ENCODE measurements around the gene TYK2.

Gene TYK2

DNA sequence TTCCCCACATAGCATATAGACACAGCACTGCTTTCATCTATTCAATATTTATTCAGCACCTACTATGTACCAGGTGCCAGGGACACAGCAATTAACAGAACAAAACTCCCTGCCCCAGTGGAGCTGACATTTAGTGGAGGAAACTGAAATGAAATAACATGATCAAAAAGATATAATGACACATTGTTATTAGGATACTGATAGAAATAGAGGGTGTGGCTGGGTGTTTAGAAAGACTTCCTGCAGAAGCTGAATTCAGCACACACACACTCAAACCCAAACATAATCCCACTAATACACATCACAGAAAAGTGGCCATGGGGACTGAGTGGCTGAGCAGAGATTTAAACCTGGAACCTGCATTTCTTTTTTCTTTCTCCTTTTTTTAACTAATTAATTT, 26.7 kb upstream of the TYK2 start:
- 0 out of 2 replicates have a peak, but pooled peaks cover under 1% of the 10 kb centered on the region for H3K4me1 ChIP-seq (ENCODE audit: control insufficient read depth, insufficient read depth, low read length)
- no peaks in the 10 kb centered on the region for H3K36me3 ChIP-seq (ENCODE audit: control insufficient read depth in 2 of 2, insufficient read depth in 1 of 2, low read length in 2 of 2)
- no peaks in the 10 kb centered on the region for H3K9me3 ChIP-seq (ENCODE audit: control insufficient read depth, insufficient read depth, low read depth, low read length)
- CTCF ChIA-PET, result interaction anchor here (0.6 to 10.5 kb wide), 5 partner anchors 9 to 476 kb away, joined by 3 to 193 read pairs (median 3); partner anchors contain the start of gene PDE4A
- H3K4me3 ChIP-seq (ENCODE audit: low read depth, low read length), result no peak overlapping the region
- TF ChIP-seq, protein P1, sequence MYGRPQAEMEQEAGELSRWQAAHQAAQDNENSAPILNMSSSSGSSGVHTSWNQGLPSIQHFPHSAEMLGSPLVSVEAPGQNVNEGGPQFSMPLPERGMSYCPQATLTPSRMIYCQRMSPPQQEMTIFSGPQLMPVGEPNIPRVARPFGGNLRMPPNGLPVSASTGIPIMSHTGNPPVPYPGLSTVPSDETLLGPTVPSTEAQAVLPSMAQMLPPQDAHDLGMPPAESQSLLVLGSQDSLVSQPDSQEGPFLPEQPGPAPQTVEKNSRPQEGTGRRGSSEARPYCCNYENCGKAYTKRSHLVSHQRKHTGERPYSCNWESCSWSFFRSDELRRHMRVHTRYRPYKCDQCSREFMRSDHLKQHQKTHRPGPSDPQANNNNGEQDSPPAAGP (tag by site-specific recombination; IDR thresholded peaks at IDR 0.05), result no peak
- 0 out of 2 replicates have a peak, but pooled peaks have one; percentile 28 for TF ChIP-seq ZNF664 (tag by site-specific recombination; IDR thresholded peaks at IDR 0.05)
- POLR2A ChIA-PET, result interaction anchor here (0.6 kb wide), 1 partner anchor 34 kb away, joined by 3 read pairs; no protein-coding TSS in a partner anchor
- H3K27ac ChIP-seq (ENCODE audit: extremely low read depth, low read depth, low read length), result no peak overlapping the region

DNA sequence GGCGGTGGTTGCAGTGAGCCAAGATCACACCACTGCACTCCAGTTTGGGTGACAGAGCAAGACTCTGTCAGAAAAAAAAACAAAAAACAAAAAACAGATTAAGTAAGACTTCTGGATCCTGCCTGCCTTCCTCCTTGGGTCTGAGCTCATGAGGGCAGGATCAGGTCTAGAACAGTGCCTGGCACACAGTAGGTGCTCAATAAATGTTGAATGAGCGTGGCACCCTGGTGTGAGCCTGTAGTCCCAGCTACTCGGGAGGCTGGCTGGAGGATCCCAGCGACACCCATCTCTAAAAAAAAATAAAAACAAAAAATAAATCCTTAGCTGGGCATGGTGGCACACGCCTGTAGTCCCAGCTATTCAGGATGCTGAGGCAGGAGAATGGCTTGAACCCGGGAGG, 25.8 kb upstream of the TYK2 start:
- Histone ChIP-seq H3K4me1 (ENCODE audit: control insufficient read depth, insufficient read depth, low read length) (peaks cover 7% of the 10 kb centered on the region), H3K4me3 (ENCODE audit: low read depth, low read length) (no peak overlapping the region), H3K9me3 (ENCODE audit: control insufficient read depth, insufficient read depth, low read depth, low read length) (no peaks in the 10 kb centered on the region), H3K27ac (ENCODE audit: extremely low read depth, low read depth, low read length) (no peak overlapping the region), H3K36me3 (ENCODE audit: control insufficient read depth in 2 of 2, insufficient read depth in 1 of 2, low read length in 2 of 2) (peaks cover 0 to 6% of the 10 kb centered on the region in 2 experiments; a peak in 1 of 3 replicates)
- CTCF ChIA-PET, result interaction anchor here (0.5 to 10.5 kb wide), 8 partner anchors 10 to 165 kb away, joined by 3 to 193 read pairs (median 4); partner anchors contain the start of gene PDE4A
- no peak for TF ChIP-seq ZNF768 (tag by site-specific recombination; IDR thresholded peaks at IDR 0.05)
- TF ChIP-seq KLF10 (tag by site-specific recombination; IDR thresholded peaks at IDR 0.05), result no peak
- TF ChIP-seq, protein P2, sequence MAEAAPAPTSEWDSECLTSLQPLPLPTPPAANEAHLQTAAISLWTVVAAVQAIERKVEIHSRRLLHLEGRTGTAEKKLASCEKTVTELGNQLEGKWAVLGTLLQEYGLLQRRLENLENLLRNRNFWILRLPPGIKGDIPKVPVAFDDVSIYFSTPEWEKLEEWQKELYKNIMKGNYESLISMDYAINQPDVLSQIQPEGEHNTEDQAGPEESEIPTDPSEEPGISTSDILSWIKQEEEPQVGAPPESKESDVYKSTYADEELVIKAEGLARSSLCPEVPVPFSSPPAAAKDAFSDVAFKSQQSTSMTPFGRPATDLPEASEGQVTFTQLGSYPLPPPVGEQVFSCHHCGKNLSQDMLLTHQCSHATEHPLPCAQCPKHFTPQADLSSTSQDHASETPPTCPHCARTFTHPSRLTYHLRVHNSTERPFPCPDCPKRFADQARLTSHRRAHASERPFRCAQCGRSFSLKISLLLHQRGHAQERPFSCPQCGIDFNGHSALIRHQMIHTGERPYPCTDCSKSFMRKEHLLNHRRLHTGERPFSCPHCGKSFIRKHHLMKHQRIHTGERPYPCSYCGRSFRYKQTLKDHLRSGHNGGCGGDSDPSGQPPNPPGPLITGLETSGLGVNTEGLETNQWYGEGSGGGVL (tag by site-specific recombination; IDR thresholded peaks at IDR 0.05), result no peak
- no peak for TF ChIP-seq ZNF600 (tag by site-specific recombination; IDR thresholded peaks at IDR 0.05)
- no peak for TF ChIP-seq ZNF292 (tag by site-specific recombination; IDR thresholded peaks at IDR 0.05; ENCODE audit: borderline replicate concordance, low read depth)
- TF ChIP-seq ZNF792 (tag by site-specific recombination; IDR thresholded peaks at IDR 0.05), result peak; percentile 67; the same call in 1 of the 2 replicates
- TF ChIP-seq ZNF394 (tag by site-specific recombination; IDR thresholded peaks at IDR 0.05; ENCODE audit: borderline replicate concordance), result no peak
- TF ChIP-seq, protein P3, sequence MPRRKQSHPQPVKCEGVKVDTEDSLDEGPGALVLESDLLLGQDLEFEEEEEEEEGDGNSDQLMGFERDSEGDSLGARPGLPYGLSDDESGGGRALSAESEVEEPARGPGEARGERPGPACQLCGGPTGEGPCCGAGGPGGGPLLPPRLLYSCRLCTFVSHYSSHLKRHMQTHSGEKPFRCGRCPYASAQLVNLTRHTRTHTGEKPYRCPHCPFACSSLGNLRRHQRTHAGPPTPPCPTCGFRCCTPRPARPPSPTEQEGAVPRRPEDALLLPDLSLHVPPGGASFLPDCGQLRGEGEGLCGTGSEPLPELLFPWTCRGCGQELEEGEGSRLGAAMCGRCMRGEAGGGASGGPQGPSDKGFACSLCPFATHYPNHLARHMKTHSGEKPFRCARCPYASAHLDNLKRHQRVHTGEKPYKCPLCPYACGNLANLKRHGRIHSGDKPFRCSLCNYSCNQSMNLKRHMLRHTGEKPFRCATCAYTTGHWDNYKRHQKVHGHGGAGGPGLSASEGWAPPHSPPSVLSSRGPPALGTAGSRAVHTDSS (tag by site-specific recombination; IDR thresholded peaks at IDR 0.05), result no peak
- no peak for TF ChIP-seq ZNF776 (tag by site-specific recombination; IDR thresholded peaks at IDR 0.05; ENCODE audit: borderline replicate concordance)
- TF ChIP-seq ZNF555 (tag by site-specific recombination; conservative IDR thresholded peaks at IDR 0.05), result no peak
- TF ChIP-seq ZNF664 (tag by site-specific recombination; IDR thresholded peaks at IDR 0.05), result 0 out of 2 replicates have a peak, but pooled peaks have one; percentile 38
- no peak for TF ChIP-seq ZNF747 (tag by site-specific recombination; IDR thresholded peaks at IDR 0.05)
- TF ChIP-seq MEIS1 (CRISPR knock-in tag; IDR thresholded peaks at IDR 0.05; ENCODE audit: borderline replicate concordance), result no peak
- TF ChIP-seq ZNF423 (tag by site-specific recombination; IDR thresholded peaks at IDR 0.05), result no peak
- TF ChIP-seq, protein P4, sequence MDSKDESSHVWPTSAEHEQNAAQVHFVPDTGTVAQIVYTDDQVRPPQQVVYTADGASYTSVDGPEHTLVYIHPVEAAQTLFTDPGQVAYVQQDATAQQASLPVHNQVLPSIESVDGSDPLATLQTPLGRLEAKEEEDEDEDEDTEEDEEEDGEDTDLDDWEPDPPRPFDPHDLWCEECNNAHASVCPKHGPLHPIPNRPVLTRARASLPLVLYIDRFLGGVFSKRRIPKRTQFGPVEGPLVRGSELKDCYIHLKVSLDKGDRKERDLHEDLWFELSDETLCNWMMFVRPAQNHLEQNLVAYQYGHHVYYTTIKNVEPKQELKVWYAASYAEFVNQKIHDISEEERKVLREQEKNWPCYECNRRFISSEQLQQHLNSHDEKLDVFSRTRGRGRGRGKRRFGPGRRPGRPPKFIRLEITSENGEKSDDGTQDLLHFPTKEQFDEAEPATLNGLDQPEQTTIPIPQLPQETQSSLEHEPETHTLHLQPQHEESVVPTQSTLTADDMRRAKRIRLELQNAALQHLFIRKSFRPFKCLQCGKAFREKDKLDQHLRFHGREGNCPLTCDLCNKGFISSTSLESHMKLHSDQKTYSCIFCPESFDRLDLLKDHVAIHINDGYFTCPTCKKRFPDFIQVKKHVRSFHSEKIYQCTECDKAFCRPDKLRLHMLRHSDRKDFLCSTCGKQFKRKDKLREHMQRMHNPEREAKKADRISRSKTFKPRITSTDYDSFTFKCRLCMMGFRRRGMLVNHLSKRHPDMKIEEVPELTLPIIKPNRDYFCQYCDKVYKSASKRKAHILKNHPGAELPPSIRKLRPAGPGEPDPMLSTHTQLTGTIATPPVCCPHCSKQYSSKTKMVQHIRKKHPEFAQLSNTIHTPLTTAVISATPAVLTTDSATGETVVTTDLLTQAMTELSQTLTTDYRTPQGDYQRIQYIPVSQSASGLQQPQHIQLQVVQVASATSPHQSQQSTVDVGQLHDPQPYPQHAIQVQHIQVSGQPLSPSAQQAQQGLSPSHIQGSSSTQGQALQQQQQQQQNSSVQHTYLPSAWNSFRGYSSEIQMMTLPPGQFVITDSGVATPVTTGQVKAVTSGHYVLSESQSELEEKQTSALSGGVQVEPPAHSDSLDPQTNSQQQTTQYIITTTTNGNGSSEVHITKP (tag by site-specific recombination; IDR thresholded peaks at IDR 0.05), result no peak
- POLR2A ChIA-PET, result interaction anchor here (0.7 kb wide), 3 partner anchors 10 to 380 kb away, joined by 3 read pairs; no protein-coding TSS in a partner anchor

Measured in HEK293 (cell line).